ENCODE data around the gene SLC46A1. TPM values are rescaled to one million over a fixed set of nuclear protein-coding genes. Genes with fewer than 3 reads are reported as not detected.

The SLC46A1 gene
- total and polyA plus RNA-seq, 12 donors, result 1.4 to 10.2 (median 4.7) TPM

DNA sequence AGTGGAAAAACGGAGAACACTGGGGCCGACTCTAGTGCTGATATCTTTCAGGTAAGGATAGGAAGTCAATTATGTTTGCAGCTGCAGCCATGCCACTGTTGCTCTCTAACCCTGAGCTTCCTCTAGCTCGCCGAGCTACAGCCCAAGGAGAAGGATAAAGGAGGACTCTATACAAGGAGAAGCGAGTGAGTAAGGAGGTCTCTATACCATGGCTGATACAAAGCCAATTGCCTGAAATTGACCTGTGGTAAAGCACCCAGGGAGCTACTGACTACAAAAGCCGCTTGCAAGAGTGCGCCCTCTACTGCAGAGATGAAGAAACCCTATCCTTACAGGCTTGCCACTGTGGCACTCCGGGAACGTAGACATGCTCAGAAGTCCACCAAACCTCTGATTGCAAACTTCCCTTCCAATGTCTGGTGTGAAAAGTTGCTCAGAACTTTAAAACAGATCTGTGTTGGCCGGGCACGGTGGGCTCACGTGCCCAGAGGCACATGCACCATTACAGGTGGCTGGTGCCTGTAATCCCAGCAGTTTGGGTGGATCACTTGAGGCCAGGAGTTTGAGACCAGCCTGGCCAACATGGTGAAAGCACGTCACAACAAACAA lies 10.8 kb upstream of the SLC46A1 start:
- no peaks in the 10 kb centered on the region for H3K9me3 ChIP-seq
- intact Hi-C loops (cut with DNase I), result no loop called here
- H3K36me3 ChIP-seq, result no peaks in the 10 kb centered on the region
- H3K27me3 ChIP-seq, result peaks cover 0 to 35% (median 8%) of the 10 kb centered on the region in 7 donors
- no peak overlapping the region for H3K27ac ChIP-seq
- peaks cover 0 to 4% (median 0%) of the 10 kb centered on the region in 9 donors for H3K4me1 ChIP-seq
- peak; percentile 20 to 88 (median 74) for ATAC-seq
- DNase-seq, result peak in 1 of 2 donors; percentile 65
- no peak overlapping the region for H3K4me3 ChIP-seq
- TF ChIP-seq, protein P1, sequence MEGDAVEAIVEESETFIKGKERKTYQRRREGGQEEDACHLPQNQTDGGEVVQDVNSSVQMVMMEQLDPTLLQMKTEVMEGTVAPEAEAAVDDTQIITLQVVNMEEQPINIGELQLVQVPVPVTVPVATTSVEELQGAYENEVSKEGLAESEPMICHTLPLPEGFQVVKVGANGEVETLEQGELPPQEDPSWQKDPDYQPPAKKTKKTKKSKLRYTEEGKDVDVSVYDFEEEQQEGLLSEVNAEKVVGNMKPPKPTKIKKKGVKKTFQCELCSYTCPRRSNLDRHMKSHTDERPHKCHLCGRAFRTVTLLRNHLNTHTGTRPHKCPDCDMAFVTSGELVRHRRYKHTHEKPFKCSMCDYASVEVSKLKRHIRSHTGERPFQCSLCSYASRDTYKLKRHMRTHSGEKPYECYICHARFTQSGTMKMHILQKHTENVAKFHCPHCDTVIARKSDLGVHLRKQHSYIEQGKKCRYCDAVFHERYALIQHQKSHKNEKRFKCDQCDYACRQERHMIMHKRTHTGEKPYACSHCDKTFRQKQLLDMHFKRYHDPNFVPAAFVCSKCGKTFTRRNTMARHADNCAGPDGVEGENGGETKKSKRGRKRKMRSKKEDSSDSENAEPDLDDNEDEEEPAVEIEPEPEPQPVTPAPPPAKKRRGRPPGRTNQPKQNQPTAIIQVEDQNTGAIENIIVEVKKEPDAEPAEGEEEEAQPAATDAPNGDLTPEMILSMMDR (IDR thresholded peaks at IDR 0.05), result peak; percentile 30 to 86 (median 67)
- 14% methylated on average over 13 of the region's 13 CpGs for WGBS, 2 donors

DNA sequence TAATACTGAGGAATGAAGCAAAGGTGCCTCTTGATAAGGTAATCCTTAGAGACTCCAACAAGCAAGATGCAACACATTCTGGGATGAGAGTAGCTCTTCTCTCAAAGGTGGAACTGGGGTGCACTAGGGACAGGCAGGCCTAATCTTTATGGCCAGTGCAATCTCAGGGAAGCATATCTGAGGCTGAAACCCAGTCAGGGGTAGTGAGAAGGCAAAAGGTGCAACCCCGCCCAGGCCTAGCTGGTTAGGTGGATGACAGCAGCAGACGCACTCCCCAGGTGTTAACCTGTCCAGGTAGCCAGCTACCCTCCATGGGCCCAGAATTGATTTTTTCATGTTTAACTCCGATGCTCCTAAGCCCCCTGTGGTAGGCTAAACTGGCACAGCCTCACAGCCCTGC lies 9.9 kb upstream of the SLC46A1 start:
- TF ChIP-seq, protein P1 (IDR thresholded peaks at IDR 0.05), result no peak
- Histone ChIP-seq H3K4me3 (no peak overlapping the region), H3K27ac (no peak overlapping the region), H3K27me3 (peaks cover 0 to 37% (median 8%) of the 10 kb centered on the region in 7 donors), H3K4me1 (peaks cover 0 to 4% (median 0%) of the 10 kb centered on the region in 9 donors), H3K36me3 (no peaks in the 10 kb centered on the region), H3K9me3 (no peaks in the 10 kb centered on the region)
- DNase-seq, result no peak
- 89 to 92% methylated on average over 3 of the region's 3 CpGs for WGBS, 2 donors
- intact Hi-C loops (cut with DNase I), result no loop called here
- ATAC-seq, result no peak

DNA sequence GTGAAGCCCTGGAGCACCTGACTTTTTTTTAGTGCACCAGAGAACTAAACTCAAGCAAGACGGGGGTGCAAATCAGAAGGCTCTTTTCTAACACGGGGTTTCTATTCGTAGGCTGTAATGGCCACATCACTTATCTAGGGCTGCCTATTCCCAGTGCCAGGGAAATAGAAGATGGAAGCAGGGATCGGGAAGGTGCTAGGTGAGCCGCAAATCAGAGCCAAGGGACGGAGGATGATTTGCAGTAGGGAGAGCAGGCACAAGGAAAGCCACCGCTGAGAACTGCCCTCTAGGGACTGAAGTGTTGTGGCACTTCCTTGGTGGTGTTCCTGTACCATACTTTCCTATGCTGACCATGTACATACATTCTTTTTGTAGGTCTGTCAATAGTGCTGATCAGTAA lies 7.8 kb upstream of the SLC46A1 start:
- Histone ChIP-seq H3K9me3 (no peaks in the 10 kb centered on the region), H3K4me1 (peaks cover 0 to 4% (median 0%) of the 10 kb centered on the region in 9 donors), H3K27me3 (peaks cover 0 to 34% (median 8%) of the 10 kb centered on the region in 7 donors), H3K4me3 (no peak overlapping the region), H3K27ac (no peak overlapping the region), H3K36me3 (no peaks in the 10 kb centered on the region)
- TF ChIP-seq, protein P1 (IDR thresholded peaks at IDR 0.05), result no peak
- no peak for ATAC-seq
- no peak for DNase-seq
- 60 to 62% methylated on average over 7 of the region's 7 CpGs for WGBS, 2 donors
- intact Hi-C loops (cut with DNase I), result no loop called here

DNA sequence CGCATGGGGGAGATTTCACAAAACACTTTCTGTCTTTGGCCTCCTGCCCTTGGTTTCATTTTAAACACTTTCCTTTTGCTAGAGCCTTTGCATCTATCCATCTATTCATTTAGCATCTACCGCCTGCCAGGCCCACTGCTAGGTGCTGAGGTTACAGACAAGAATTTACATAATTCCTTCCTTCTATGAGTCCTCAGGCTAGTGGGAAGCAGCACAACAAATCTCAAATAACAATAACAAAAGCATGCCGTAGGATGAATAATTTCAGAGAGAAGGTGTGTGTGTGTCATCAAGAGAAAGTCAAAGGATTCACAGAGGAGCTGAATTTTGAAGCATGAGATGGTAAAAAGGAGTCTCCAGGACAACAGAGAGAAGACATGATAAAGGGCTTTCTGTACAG lies 6.1 kb upstream of the SLC46A1 start:
- WGBS, 2 donors, result 75 to 79% methylated on average over 3 of the region's 3 CpGs
- intact Hi-C loops (cut with DNase I), result no loop called here
- Histone ChIP-seq H3K36me3 (no peaks in the 10 kb centered on the region), H3K4me3 (no peak overlapping the region), H3K27ac (no peak overlapping the region), H3K9me3 (no peaks in the 10 kb centered on the region), H3K4me1 (peaks cover 0 to 4% (median 0%) of the 10 kb centered on the region in 9 donors), H3K27me3 (peaks cover 0 to 34% (median 8%) of the 10 kb centered on the region in 7 donors)
- no peak for ATAC-seq
- TF ChIP-seq, protein P1 (IDR thresholded peaks at IDR 0.05), result no peak
- no peak for DNase-seq
